K562 (cell line): Measurements from ENCODE around the gene GREB1. TPM values are rescaled to one million over a fixed set of nuclear protein-coding genes. Genes with fewer than 3 reads are reported as not detected.

Source experiments
- ATAC-seq: fragments of 200-7000 bp; cut with Tn5 transposase; 3 replicates; pipeline ENCODE4 v1.9.1; 2020; ENCODE audit warnings: moderate library complexity
- BruUV-seq: library from RNA; stranded (reverse); fragments of 400-500 nt; replicated peaks from 2 replicates; lab custom pipeline; 2021; lab: Mats Ljungman, UMichigan
- CTCF ChIA-PET: fragments of 300-600 bp; formaldehyde crosslinking; extraction: SDS; loops from one replicate; lab custom pipeline; 2021; ENCODE audit warnings: low intra/inter-chr PET ratio; lab: Yijun Ruan, JAX
- POLR2A ChIA-PET: fragments of 300-600, 350-650 bp; sonication (Branson Sonifier 250); formaldehyde crosslinking; extraction: SDS; loops from one replicate; lab custom pipeline; 2021; ENCODE audit warnings: antibody characterized with exemption, inconsistent platforms; lab: Yijun Ruan, JAX
- DNase-seq, 4 experiments: peaks; one replicate each; pipeline versions ENCODE4 v3.0.0 to v3.0.0-alpha.2; 2011 to 2018; ENCODE audit warnings: low spot score in 3 of 4, mixed read lengths in 3 of 4; ENCODE audit errors: extremely low read depth in 1 of 4
- FAIRE-seq: peaks from 2 replicates; lab custom pipeline; 2011; peaks lifted over from hg19 to GRCh38; lab: Jason Lieb, UNC
- H2AFZ ChIP-seq: 2 replicates; pipeline ENCODE4 v1.6.0; 2011; ENCODE audit warnings: low read depth, low read length, control low read depth, inconsistent platforms
- H3K27ac ChIP-seq: fragments of 200-600 bp; 3 replicates; pipeline ENCODE4 v1.8.0; 2011; ENCODE audit warnings: low read depth, mild to moderate bottlenecking, control low read depth, inconsistent platforms, low read length, moderate library complexity, mixed read lengths; ENCODE audit errors: extremely low read depth
- H3K27me3 ChIP-seq, 2 experiments: fragments of 300-600 bp in 1 of 2; 2 replicates in 1 of 2; 3 replicates in 1 of 2; pipeline versions ENCODE4 v1.6.0 to v1.8.0; 2011; ENCODE audit warnings: inconsistent platforms in 2 of 2, low read length in 2 of 2, mild to moderate bottlenecking in 1 of 2, mixed read lengths in 1 of 2, moderate library complexity in 1 of 2; ENCODE audit not compliant: control insufficient read depth in 2 of 2, insufficient read depth in 2 of 2
- H3K36me3 ChIP-seq: fragments of 300-600 bp; 3 replicates; pipeline ENCODE4 v1.8.0; 2011; ENCODE audit warnings: mild to moderate bottlenecking, low read length, inconsistent platforms; ENCODE audit not compliant: control insufficient read depth, insufficient read depth
- H3K4me1 ChIP-seq, 2 experiments: fragments of 200-600 bp in 1 of 2; replicated peaks in 1 of 2; 2 replicates in 1 of 2; 3 replicates in 1 of 2; pipeline versions ENCODE4 v1.5.1 to v1.8.0; 2011; ENCODE audit warnings: inconsistent platforms in 2 of 2, low read length in 2 of 2, mild to moderate bottlenecking in 1 of 2, mixed read lengths in 1 of 2, moderate library complexity in 1 of 2; ENCODE audit not compliant: control insufficient read depth in 2 of 2, insufficient read depth in 2 of 2
- H3K4me2 ChIP-seq: 2 replicates; pipeline ENCODE4 v1.6.1; 2011; ENCODE audit warnings: low read length, control low read depth, inconsistent platforms, mixed read lengths; ENCODE audit not compliant: insufficient read depth
- H3K4me3 ChIP-seq: fragments of 200-600 bp; sonication (generic), shearing (Covaris generic); 2 replicates; pipeline ENCODE4 v1.5.1; 2016; ENCODE audit warnings: control low read depth, inconsistent platforms
- H3K79me2 ChIP-seq: fragments of 200-600 bp; 3 replicates; pipeline ENCODE4 v1.8.0; 2011; ENCODE audit warnings: low read length, inconsistent platforms; ENCODE audit not compliant: control insufficient read depth, insufficient read depth
- H3K9ac ChIP-seq, 2 experiments: 2 replicates each; pipeline versions ENCODE4 v1.6.0 to v1.6.1; 2011; ENCODE audit warnings: low read depth in 2 of 2, low read length in 2 of 2, control low read depth in 1 of 2, inconsistent platforms in 1 of 2, mild to moderate bottlenecking in 1 of 2, mixed read lengths in 1 of 2; ENCODE audit not compliant: insufficient read depth in 1 of 2
- H3K9me1 ChIP-seq: one replicate; pipeline ENCODE4 v1.6.0; 2011; ENCODE audit warnings: inconsistent platforms, mild to moderate bottlenecking, low read length, moderate library complexity; ENCODE audit not compliant: control insufficient read depth, insufficient read depth
- H3K9me3 ChIP-seq: replicated peaks from 2 replicates; pipeline ENCODE4 v1.5.1; 2011; ENCODE audit warnings: low read depth, low read length, inconsistent platforms; ENCODE audit not compliant: control insufficient read depth, insufficient read depth
- H4K20me1 ChIP-seq: replicated peaks from 2 replicates; pipeline ENCODE4 v1.6.1; 2011; ENCODE audit warnings: low read length, inconsistent platforms, mixed read lengths; ENCODE audit not compliant: control insufficient read depth, insufficient read depth
- ADNP ChIP-seq: fragments of 200-800 bp; sonication (Bioruptor generic); IDR thresholded peaks from 2 replicates; pipeline ENCODE4 v1.6.1; 2016; ENCODE audit warnings: missing genetic modification characterization, missing compliant biosample characterization
- DLX4 ChIP-seq: fragments of 250-450 bp; sonication (Bioruptor Pico); IDR thresholded peaks from 2 replicates; pipeline ENCODE4 v1.6.1; 2021; ENCODE audit warnings: mild to moderate bottlenecking
- ETS2 ChIP-seq: IDR thresholded peaks from 2 replicates; pipeline ENCODE4 v1.6.1; 2016; ENCODE audit warnings: borderline replicate concordance, missing genetic modification characterization, mild to moderate bottlenecking, moderate library complexity, missing compliant biosample characterization; ENCODE audit not compliant: poor library complexity, severe bottlenecking
- FOXK1 ChIP-seq: sonication (generic); formaldehyde crosslinking; IDR thresholded peaks from 2 replicates; pipeline ENCODE4 v1.8.0; 2022; ENCODE audit warnings: missing genetic modification reagents, mild to moderate bottlenecking, borderline replicate concordance
- GABPB2 ChIP-seq: fragments of 250-450 bp; sonication (Bioruptor Pico); conservative IDR thresholded peaks from 2 replicates; pipeline ENCODE4 v1.5.1; 2021; ENCODE audit warnings: mild to moderate bottlenecking
- HMG20A ChIP-seq: fragments of 450-650 bp; formaldehyde crosslinking; conservative IDR thresholded peaks from 2 replicates; pipeline ENCODE4 v1.4.0; 2020; ENCODE audit warnings: mild to moderate bottlenecking, mixed read lengths
- IRF2 ChIP-seq: sonication (generic); formaldehyde crosslinking; IDR thresholded peaks from 2 replicates; pipeline ENCODE4 v1.8.1; 2022; ENCODE audit warnings: mild to moderate bottlenecking, missing genetic modification reagents
- MTA1 ChIP-seq: fragments of 450-650 bp; IDR thresholded peaks from 2 replicates; pipeline ENCODE4 v1.6.1; 2017; ENCODE audit warnings: borderline replicate concordance
- STAT5A ChIP-seq: IDR thresholded peaks from 2 replicates; pipeline ENCODE4 v1.6.1; 2012; ENCODE audit warnings: low read length, inconsistent platforms, borderline replicate concordance
- ZNF197 ChIP-seq: fragments of 200-800 bp; sonication (Bioruptor generic); IDR thresholded peaks from 2 replicates; pipeline ENCODE4 v1.6.1; 2016; ENCODE audit warnings: low read depth, missing genetic modification characterization, missing compliant biosample characterization
- ZNF583 ChIP-seq: fragments of 250-450 bp; sonication (Bioruptor Pico); IDR thresholded peaks from 2 replicates; pipeline ENCODE4 v1.4.0; 2020
- WGBS: fragments of 100-300 bp; shearing (Covaris generic); methylation state at CpG from one replicate; pipeline ENCODE4 v1.1.6; 2016; ENCODE audit warnings: low coverage, mixed read lengths; ENCODE audit not compliant: insufficient coverage; ENCODE audit errors: missing lambda C conversion rate; 5-methylcytosine and 5-hydroxymethylcytosine counted together
- in situ Hi-C: fragments of 300-500 bp; cut with MboI; formaldehyde crosslinking; loops from 4 replicates; pipeline ENCODE4 v1.15.0; 2018; ENCODE audit warnings: inconsistent platforms, mixed read lengths
- intact Hi-C: fragments of 100-400 bp; cut with micrococcal nuclease; formaldehyde crosslinking; loops from 2 replicates; pipeline ENCODE4 v1.14.2; 2022
- polyA plus RNA-seq, 8 experiments: library from polyadenylated mRNA; depleted of rRNA in 4 of 8; stranded (reverse) in 5 of 8; unstranded in 3 of 8; fragments of >200 nt; fragmentation: Nextera tagmentation in 2 of 8; fragmentation: Illumina TruSeq in 1 of 8; extraction: Ambion mirVana in 2 of 8; extraction: Trizol in 1 of 8; gene quantifications; 2 replicates each; pipeline versions ENCODE4 v1.2.1 to v1.2.3, GENCODE V29; 2011 to 2014; ENCODE audit warnings: inconsistent platforms in 1 of 8, missing spikeins in 1 of 8
- total RNA-seq, 7 experiments: library from RNA; depleted of rRNA in 6 of 7; stranded (reverse); fragments of >200 nt in 6 of 7; fragmentation: Illumina TruSeq in 2 of 7; extraction: Trizol in 2 of 7; gene quantifications; 2 replicates each; pipeline versions ENCODE4 v1.2.1 to v1.2.3, GENCODE V29; 2011 to 2021; ENCODE audit warnings: low replicate concordance in 1 of 7

The GREB1 gene
- total and polyA plus RNA-seq, 9 of the 15 experiments (the other 6 are each of a cell fraction or from before 2014, with no cell fraction given), result 0.04 to 0.86 (median 0.10) TPM; not detected in 1

GRCh38 chr2:11505652-11506610 lies 27.9 kb upstream of the GREB1 start:
- DNase-seq (no peak), ATAC-seq (no peak), FAIRE-seq (no peak)
- in situ Hi-C loops (no loop called here), intact Hi-C loops (no loop called here)
- Histone ChIP-seq H3K4me1 (peaks cover 0 to 4% of the 10 kb centered on the region in 2 experiments; a peak in 1 of 5 replicates), H3K79me2 (no peaks in the 10 kb centered on the region), H2AFZ (no peak overlapping the region), H3K27ac (no peak overlapping the region), H3K4me2 (no peak overlapping the region), H3K4me3 (no peak overlapping the region), H3K9me1 (no peaks in the 10 kb centered on the region), H3K9me3 (no peaks in the 10 kb centered on the region)
- POLR2A ChIA-PET, result no interaction called here
- WGBS, result 5% methylated on average over 11 of the region's 11 CpGs
- no peak for TF ChIP-seq IRF2 (CRISPR knock-in tag)
- TF ChIP-seq DLX4 (CRISPR knock-in tag), result no peak
- TF ChIP-seq, all 486 proteins: peak for 0
- Histone ChIP-seq H4K20me1 (no peaks in the 10 kb centered on the region), H3K36me3 (no peaks in the 10 kb centered on the region), H3K27me3 (peaks cover 4 to 30% of the 10 kb centered on the region in 2 experiments; a peak in 3 of 5 replicates), H3K9ac (no peak overlapping the region)
- no TSS peak for BruUV-seq
- CTCF ChIA-PET, result no interaction called here

GRCh38 chr2:11506611-11506969 lies 27.3 kb upstream of the GREB1 start:
- no peaks in the 10 kb centered on the region for H4K20me1 ChIP-seq
- DNase-seq, result no peak
- peaks cover 0 to 4% of the 10 kb centered on the region in 2 experiments; a peak in 1 of 5 replicates for H3K4me1 ChIP-seq
- no peaks in the 10 kb centered on the region for H3K9me3 ChIP-seq
- H3K36me3 ChIP-seq, result no peaks in the 10 kb centered on the region
- ATAC-seq, result no peak
- H3K4me2 ChIP-seq, result no peak overlapping the region
- WGBS, result 7% methylated on average over 3 of the region's 3 CpGs
- in situ Hi-C loops, result no loop called here
- no peak overlapping the region for H2AFZ ChIP-seq
- no peak for FAIRE-seq
- ChIA-PET CTCF (no interaction called here), POLR2A (no interaction called here)
- H3K4me3 ChIP-seq, result no peak overlapping the region
- no TSS peak for BruUV-seq
- H3K9me1 ChIP-seq, result no peaks in the 10 kb centered on the region
- H3K27ac ChIP-seq, result no peak overlapping the region
- no peaks in the 10 kb centered on the region for H3K79me2 ChIP-seq
- no peak overlapping the region for H3K9ac ChIP-seq
- peaks cover 4 to 37% of the 10 kb centered on the region in 2 experiments; a peak in 3 of 5 replicates for H3K27me3 ChIP-seq
- intact Hi-C loops, result no loop called here
- TF ChIP-seq MTA1 (no peak), FOXK1 (CRISPR knock-in tag) (no peak), HMG20A (CRISPR knock-in tag) (no peak), GABPB2 (CRISPR knock-in tag) (no peak), ZNF583 (CRISPR knock-in tag) (no peak), ADNP (tag) (no peak), ZNF197 (no peak), ETS2 (no peak), STAT5A (no peak)
